HepG2 (cell line): ENCODE results near the gene TPD52L2. TPM values are rescaled to one million over a fixed set of nuclear protein-coding genes. Genes with fewer than 3 reads are reported as not detected.
A peak's percentile ranks its signal among the peaks of the same experiment; 100 is the strongest.

ENCODE experiments used
- ARID4A ChIP-seq: sonication (generic); formaldehyde crosslinking; IDR thresholded peaks from 2 replicates; pipeline ENCODE4 v1.5.0; 2020; ENCODE audit warnings: mild to moderate bottlenecking, missing genetic modification reagents, borderline replicate concordance
- MTA1 ChIP-seq: sonication (generic); formaldehyde crosslinking; IDR thresholded peaks from 2 replicates; pipeline ENCODE4 v1.4.0; 2020; ENCODE audit warnings: missing genetic modification reagents, mild to moderate bottlenecking, borderline replicate concordance
- MYC ChIP-seq: sonication (generic); formaldehyde crosslinking; IDR thresholded peaks from 2 replicates; pipeline ENCODE4 v1.9.0; 2021; ENCODE audit warnings: missing genetic modification reagents, borderline replicate concordance
- PHF21A ChIP-seq: sonication (generic); formaldehyde crosslinking; IDR thresholded peaks from 2 replicates; pipeline ENCODE4 v1.5.0; 2020; ENCODE audit warnings: mild to moderate bottlenecking, missing genetic modification reagents
- RARA ChIP-seq: IDR thresholded peaks from 2 replicates; pipeline ENCODE4 v1.6.1; 2016; ENCODE audit warnings: missing genetic modification reagents, missing compliant biosample characterization
- SRY ChIP-seq: sonication (generic); formaldehyde crosslinking; IDR thresholded peaks from 2 replicates; pipeline ENCODE4 v1.8.0; 2022; ENCODE audit warnings: mild to moderate bottlenecking, missing genetic modification reagents
- TEAD2 ChIP-seq: sonication (generic); formaldehyde crosslinking; IDR thresholded peaks from 2 replicates; pipeline ENCODE4 v1.9.0; 2021; ENCODE audit warnings: missing genetic modification reagents
- ZBTB4 ChIP-seq: sonication (generic); formaldehyde crosslinking; IDR thresholded peaks from 2 replicates; pipeline ENCODE4 v1.4.0; 2020; ENCODE audit warnings: missing genetic modification reagents, mild to moderate bottlenecking, borderline replicate concordance
- ZFP62 ChIP-seq: sonication (generic); formaldehyde crosslinking; IDR thresholded peaks from 2 replicates; pipeline ENCODE4 v1.4.0; 2020; ENCODE audit warnings: missing genetic modification reagents
- ZFP91 ChIP-seq: sonication (generic); formaldehyde crosslinking; IDR thresholded peaks from 2 replicates; pipeline ENCODE4 v1.9.0; 2022; ENCODE audit warnings: missing genetic modification reagents, mild to moderate bottlenecking, borderline replicate concordance
- ZNF260 ChIP-seq: sonication (generic); formaldehyde crosslinking; IDR thresholded peaks from 2 replicates; pipeline ENCODE4 v1.4.0; 2020; ENCODE audit warnings: missing genetic modification reagents, low read depth, mild to moderate bottlenecking, borderline replicate concordance
- ZNF619 ChIP-seq: sonication (generic); formaldehyde crosslinking; IDR thresholded peaks from 2 replicates; pipeline ENCODE4 v1.4.0; 2020; ENCODE audit warnings: mild to moderate bottlenecking, missing genetic modification reagents
- ZNF652 ChIP-seq: IDR thresholded peaks from 2 replicates; pipeline ENCODE4 v1.6.1; 2016; ENCODE audit warnings: low read depth, borderline replicate concordance
- ZNF710 ChIP-seq: sonication (generic); formaldehyde crosslinking; IDR thresholded peaks from 2 replicates; pipeline ENCODE4 v1.5.0; 2020; ENCODE audit warnings: mild to moderate bottlenecking, missing genetic modification reagents, borderline replicate concordance
- ZNF781 ChIP-seq: sonication (generic); formaldehyde crosslinking; IDR thresholded peaks from 2 replicates; pipeline ENCODE4 v1.5.1; 2020; ENCODE audit warnings: borderline replicate concordance, mild to moderate bottlenecking, missing genetic modification reagents; ENCODE audit errors: not compliant biosample characterization
- polyA plus RNA-seq, 8 experiments: library from polyadenylated mRNA; depleted of rRNA in 3 of 8; stranded (reverse) in 7 of 8; unstranded in 1 of 8; fragments of >200 nt; fragmentation: Illumina TruSeq in 4 of 8; extraction: Trizol in 4 of 8; gene quantifications; 2 replicates each; pipeline versions ENCODE4 v1.2.1 to v1.2.3, GENCODE V29; 2011 to 2016; ENCODE audit warnings: low read depth in 4 of 8, missing spikeins in 1 of 8, mixed read lengths in 1 of 8; ENCODE audit not compliant: insufficient read depth in 1 of 8
- total RNA-seq, 5 experiments: library from RNA; depleted of rRNA; stranded (reverse); fragments of >200 nt; fragmentation: Illumina TruSeq; extraction: Trizol; gene quantifications; 2 replicates each; pipeline ENCODE4 v1.2.3, GENCODE V29; 2016; ENCODE audit warnings: low read depth in 1 of 5

Gene TPD52L2
- total and polyA plus RNA-seq, 2 of the 13 experiments (the other 11 are each of a cell fraction or from before 2014, with no cell fraction given) = 156 to 184 TPM

GRCh38 chr20:63828951-63829350, 36.1 kb upstream of the TPD52L2 start (continued):
- TF ChIP-seq ZBTB4 (CRISPR knock-in tag) = 0 out of 2 replicates have a peak, but pooled peaks have one; percentile 42
- 0 out of 2 replicates have a peak, but pooled peaks have one; percentile 28 for TF ChIP-seq ZNF619 (CRISPR knock-in tag)
- TF ChIP-seq ZNF260 (CRISPR knock-in tag) = no peak
- 0 out of 2 replicates have a peak, but pooled peaks have one; percentile 38 for TF ChIP-seq ZFP91
- no peak for TF ChIP-seq MYC
- TF ChIP-seq MTA1 (CRISPR knock-in tag) = peak; percentile 43; the same call in 1 of the 2 replicates
- no peak for TF ChIP-seq ZNF652 (CRISPR knock-in tag)
- TF ChIP-seq PHF21A (CRISPR knock-in tag) = 0 out of 2 replicates have a peak, but pooled peaks have one; percentile 5
- TF ChIP-seq ZFP62 = no peak
- TF ChIP-seq ZNF710 (CRISPR knock-in tag) = no peak
- TF ChIP-seq RARA (CRISPR knock-in tag) = 0 out of 2 replicates have a peak, but pooled peaks have one; percentile 46
- TF ChIP-seq ARID4A (CRISPR knock-in tag) = no peak
- TF ChIP-seq TEAD2 = no peak
- TF ChIP-seq ZNF781 (CRISPR knock-in tag) = no peak
- no peak for TF ChIP-seq SRY
